Smooth muscle cell (in vitro differentiated cells): Measurements from ENCODE around the gene STK32A. TPM values are rescaled to one million over a fixed set of nuclear protein-coding genes. Genes with fewer than 3 reads are reported as not detected.

ENCODE experiments used
- DNase-seq: peaks from one replicate; lab custom pipeline; 2025; ENCODE audit not compliant: unreplicated experiment; lab: John Stamatoyannopoulos, UW
- H2AFZ ChIP-seq: fragments of 200-600 bp; sonication (generic); 2 replicates; pipeline ENCODE4 v1.6.0; 2016; ENCODE audit warnings: antibody characterized with exemption, low read depth, mild to moderate bottlenecking
- H3F3A ChIP-seq: fragments of 200-600 bp; sonication (generic); 2 replicates; pipeline ENCODE4 v1.6.0; 2017; ENCODE audit warnings: antibody characterized with exemption, low read depth
- H3K27ac ChIP-seq: fragments of 200-600 bp; sonication (generic); 2 replicates; pipeline ENCODE4 v1.5.1; 2016; ENCODE audit warnings: low read depth, mild to moderate bottlenecking
- H3K27me3 ChIP-seq: fragments of 200-600 bp; sonication (generic); 2 replicates; pipeline ENCODE4 v1.6.1; 2016; ENCODE audit warnings: low read depth, mild to moderate bottlenecking
- H3K36me3 ChIP-seq: fragments of 200-600 bp; sonication (generic); 2 replicates; pipeline ENCODE4 v1.5.1; 2016; ENCODE audit warnings: low read depth
- H3K4me1 ChIP-seq: fragments of 200-600 bp; sonication (generic); 2 replicates; pipeline ENCODE4 v1.5.1; 2016; ENCODE audit warnings: low read depth
- H3K4me2 ChIP-seq: fragments of 200-600 bp; sonication (generic); 2 replicates; pipeline ENCODE4 v1.6.0; 2016; ENCODE audit warnings: mild to moderate bottlenecking
- H3K4me3 ChIP-seq: fragments of 200-600 bp; sonication (generic); 2 replicates; pipeline ENCODE4 v1.5.1; 2016; ENCODE audit warnings: mild to moderate bottlenecking
- H3K79me2 ChIP-seq: fragments of 200-600 bp; sonication (generic); 2 replicates; pipeline ENCODE4 v1.6.0; 2016; ENCODE audit warnings: low read depth, mild to moderate bottlenecking
- H3K9ac ChIP-seq: fragments of 200-600 bp; sonication (generic); 2 replicates; pipeline ENCODE4 v1.6.0; 2016; ENCODE audit warnings: low read depth
- H3K9me3 ChIP-seq: fragments of 200-600 bp; sonication (generic); replicated peaks from 2 replicates; pipeline ENCODE4 v1.5.1; 2016; ENCODE audit warnings: low read depth
- H4K20me1 ChIP-seq: fragments of 200-600 bp; sonication (generic); 2 replicates; pipeline ENCODE4 v1.6.0; 2016; ENCODE audit warnings: low read depth
- CTCF ChIP-seq: fragments of 200-600 bp; sonication (generic); IDR thresholded peaks from 2 replicates; pipeline ENCODE4 v1.5.1; 2017; ENCODE audit warnings: borderline replicate concordance, mild to moderate bottlenecking, antibody characterized with exemption; ENCODE audit not compliant: insufficient read depth, poor library complexity, severe bottlenecking
- WGBS: methylation state at CpG from one replicate; pipeline ENCODE4 v1.1.7; 2016; ENCODE audit warnings: low lambda C conversion rate; 5-methylcytosine and 5-hydroxymethylcytosine counted together
- polyA plus RNA-seq: library from polyadenylated mRNA; unstranded; fragments of >200 nt; fragmentation: Nextera tagmentation; extraction: Ambion mirVana; gene quantifications from 2 replicates; pipeline ENCODE4 v1.2.1, GENCODE V29; 2016
- total RNA-seq: library from RNA; depleted of rRNA; stranded (reverse); fragments of >200 nt; gene quantifications from 2 replicates; pipeline ENCODE4 v1.2.3, GENCODE V29; 2014

The STK32A gene
- total and polyA plus RNA-seq, 2 experiments from 2014 or later: 0.21 to 1.1 TPM

GRCh38 chr5:147349241-147349640 is 114.4 kb downstream of the STK32A start:
- Histone ChIP-seq H3K9ac (no peak overlapping the region), H3K27me3 (no peaks in the 10 kb centered on the region), H3K4me2 (no peak overlapping the region), H3K79me2 (no peaks in the 10 kb centered on the region), H3K9me3 (no peaks in the 10 kb centered on the region), H3K4me3 (no peak overlapping the region), H2AFZ (no peak overlapping the region), H3K36me3 (no peaks in the 10 kb centered on the region), H3K27ac (no peak overlapping the region), H3K4me1 (no peaks in the 10 kb centered on the region), H3F3A (no peaks in the 10 kb centered on the region), H4K20me1 (no peaks in the 10 kb centered on the region)
- no peak for TF ChIP-seq CTCF
- WGBS: 68% methylated on average over 2 of the region's 2 CpGs
- DNase-seq: no peak

GRCh38 chr5:147359101-147359500 is 124.3 kb downstream of the STK32A start:
- no peak for DNase-seq
- H3K36me3 ChIP-seq: no peaks in the 10 kb centered on the region
- TF ChIP-seq CTCF: no peak
- 58% methylated on average over 1 of the region's 1 CpG for WGBS
- H3K4me2 ChIP-seq: no peak overlapping the region
- H3K4me3 ChIP-seq: no peak overlapping the region
- no peaks in the 10 kb centered on the region for H3K4me1 ChIP-seq
- no peaks in the 10 kb centered on the region for H3F3A ChIP-seq
- no peak overlapping the region for H3K27ac ChIP-seq
- H3K9ac ChIP-seq: no peak overlapping the region
- no peaks in the 10 kb centered on the region for H3K9me3 ChIP-seq
- no peaks in the 10 kb centered on the region for H3K79me2 ChIP-seq
- no peak overlapping the region for H2AFZ ChIP-seq
- H4K20me1 ChIP-seq: no peaks in the 10 kb centered on the region
- no peaks in the 10 kb centered on the region for H3K27me3 ChIP-seq

GRCh38 chr5:147359581-147359980 is 124.8 kb downstream of the STK32A start:
- no peak for TF ChIP-seq CTCF
- H3K4me3 ChIP-seq: no peak overlapping the region
- DNase-seq: no peak
- H2AFZ ChIP-seq: no peak overlapping the region
- no peaks in the 10 kb centered on the region for H3K9me3 ChIP-seq
- 93% methylated on average over 2 of the region's 2 CpGs for WGBS
- no peaks in the 10 kb centered on the region for H3K79me2 ChIP-seq
- no peaks in the 10 kb centered on the region for H3K36me3 ChIP-seq
- no peaks in the 10 kb centered on the region for H4K20me1 ChIP-seq
- H3F3A ChIP-seq: no peaks in the 10 kb centered on the region
- H3K27me3 ChIP-seq: no peaks in the 10 kb centered on the region
- no peak overlapping the region for H3K27ac ChIP-seq
- no peak overlapping the region for H3K9ac ChIP-seq
- H3K4me2 ChIP-seq: no peak overlapping the region
- H3K4me1 ChIP-seq: no peaks in the 10 kb centered on the region

GRCh38 chr5:147360816-147361215 is 126.0 kb downstream of the STK32A start:
- no peak overlapping the region for H3K9ac ChIP-seq
- H3K4me2 ChIP-seq: no peak overlapping the region
- no peaks in the 10 kb centered on the region for H4K20me1 ChIP-seq
- H3K79me2 ChIP-seq: no peaks in the 10 kb centered on the region
- H2AFZ ChIP-seq: no peak overlapping the region
- H3K36me3 ChIP-seq: no peaks in the 10 kb centered on the region
- H3K9me3 ChIP-seq: no peaks in the 10 kb centered on the region
- H3K4me1 ChIP-seq: no peaks in the 10 kb centered on the region
- no peak for TF ChIP-seq CTCF
- no peak for DNase-seq
- H3K4me3 ChIP-seq: no peak overlapping the region
- H3K27ac ChIP-seq: no peak overlapping the region
- 86% methylated on average over 2 of the region's 2 CpGs for WGBS
- H3K27me3 ChIP-seq: no peaks in the 10 kb centered on the region
- no peaks in the 10 kb centered on the region for H3F3A ChIP-seq
